Measurements from ENCODE around the gene DENND5A. TPM values are rescaled to one million over a fixed set of nuclear protein-coding genes. Genes with fewer than 3 reads are reported as not detected.

Gene DENND5A
- total and polyA plus RNA-seq, 2 of the 8 experiments (the other 6 are each of a cell fraction or from before 2014, with no cell fraction given), result 65.7 to 139 TPM

DNA sequence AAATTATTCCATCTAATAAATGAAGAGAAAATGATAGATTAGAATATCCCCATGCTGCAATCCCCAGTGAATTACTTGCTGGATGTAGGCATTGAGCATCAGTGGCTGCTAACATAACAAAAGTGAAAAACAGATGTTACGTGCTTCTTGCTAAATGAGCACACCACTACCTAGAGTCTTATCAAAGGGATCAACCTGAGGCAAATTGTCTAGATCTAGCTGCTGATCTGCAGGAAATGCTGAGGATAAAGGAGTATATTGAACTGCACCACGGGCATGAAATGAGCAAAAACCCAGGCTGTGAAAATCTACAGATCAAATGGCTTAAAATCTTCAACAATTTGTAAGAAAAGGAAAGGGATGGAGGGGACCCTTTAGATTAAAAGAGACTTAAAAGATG, 128.4 kb downstream of the DENND5A start:
- no peak for FAIRE-seq
- H2BK20ac ChIP-seq (ENCODE audit: low read length), result no peak overlapping the region
- H2AK5ac ChIP-seq (ENCODE audit: low read depth, low read length), result no peak overlapping the region
- no peak overlapping the region for H3K4ac ChIP-seq (replicated peaks; ENCODE audit: insufficient read length, low read depth, low read length)
- no peak overlapping the region for H3K27ac ChIP-seq (ENCODE audit: low read depth, low read length)
- H3K36me3 ChIP-seq (ENCODE audit: control insufficient read depth in 2 of 4, insufficient read depth in 4 of 4, low read length in 3 of 4), result peaks cover 6 to 25% (median 18%) of the 10 kb centered on the region in 4 experiments; a peak in 6 of 8 replicates
- no peak overlapping the region for H3K4me2 ChIP-seq (ENCODE audit: insufficient read depth in 1 of 2, low read depth in 2 of 2, low read length in 2 of 2)
- no peak overlapping the region for H3K56ac ChIP-seq (replicated peaks; ENCODE audit: insufficient read length, low read depth, low read length)
- no peak overlapping the region for H2BK5ac ChIP-seq (ENCODE audit: low read depth, low read length)
- H2BK120ac ChIP-seq (replicated peaks; ENCODE audit: low read depth, low read length), result no peak overlapping the region
- no peak overlapping the region for H2AFZ ChIP-seq (ENCODE audit: low read length)
- no peak overlapping the region for H4K8ac ChIP-seq (ENCODE audit: extremely low read depth, insufficient read depth, low read length)
- no peak overlapping the region for H2BK15ac ChIP-seq (ENCODE audit: low read length)
- H3K9ac ChIP-seq (replicated peaks in 1 of 4; ENCODE audit: extremely low read depth in 1 of 4, low read depth in 3 of 4, low read length in 3 of 4), result no peak overlapping the region
- CTCF ChIA-PET (ENCODE audit: partially characterized antibody), result interaction anchor here (1.0 to 7.4 kb wide), 24 partner anchors 11 to 370 kb away, joined by 3 to 68 read pairs (median 8); no protein-coding TSS in a partner anchor
- 94% methylated on average over 2 of the region's 2 CpGs; no CpG with 5 or more reads in 1 of the 2 experiments for WGBS, 2 experiments (ENCODE audit: extremely low coverage in 1 of 2, insufficient coverage in 1 of 2, insufficient read length in 1 of 2, insufficient replicate concordance in 2 of 2, low coverage in 1 of 2, low lambda C conversion rate in 2 of 2, missing lambda C conversion rate in 1 of 2)
- no peaks in the 10 kb centered on the region for H3K79me2 ChIP-seq (ENCODE audit: control insufficient read depth in 1 of 2, insufficient read depth in 2 of 2, low read length in 2 of 2)
- H3K4me1 ChIP-seq (replicated peaks in 1 of 4; ENCODE audit: control insufficient read depth in 3 of 4, insufficient read depth in 4 of 4, low read length in 3 of 4), result peaks cover 0 to 12% (median 2%) of the 10 kb centered on the region in 4 experiments; a peak in 3 of 7 replicates
- no peak overlapping the region for H4K91ac ChIP-seq (replicated peaks; ENCODE audit: insufficient read length, low read length)
- no peaks in the 10 kb centered on the region for H3K79me1 ChIP-seq (ENCODE audit: low read depth, low read length)
- H3K23me2 ChIP-seq (ENCODE audit: low read depth, low read length), result no peaks in the 10 kb centered on the region
- no peak overlapping the region for H3K23ac ChIP-seq (ENCODE audit: insufficient read length)
- H3K14ac ChIP-seq (ENCODE audit: insufficient read length), result no peak overlapping the region
- H3K27me3 ChIP-seq (replicated peaks in 1 of 4; ENCODE audit: control insufficient read depth in 3 of 4, extremely low read depth in 1 of 4, insufficient read depth in 3 of 4, low read length in 3 of 4), result no peaks in the 10 kb centered on the region
- peaks cover 0 to 3% of the 10 kb centered on the region in 2 experiments for H4K20me1 ChIP-seq (replicated peaks in 1 of 2; ENCODE audit: control insufficient read depth in 1 of 2, insufficient read depth in 2 of 2, low read length in 2 of 2)
- no peaks in the 10 kb centered on the region for H3K9me3 ChIP-seq (ENCODE audit: insufficient read depth in 2 of 2, low read depth in 1 of 2, low read length in 1 of 2)
- POLR2A ChIA-PET (ENCODE audit: partially characterized antibody), result interaction anchor here (1.5 kb wide), 1 partner anchor 120 kb away, joined by 3 read pairs; no protein-coding TSS in a partner anchor
- no peak for DNase-seq (ENCODE audit: low read depth in 1 of 2, low spot score in 2 of 2)
- H3K18ac ChIP-seq (ENCODE audit: extremely low read depth, low read length), result no peak overlapping the region
- no peak overlapping the region for H3K4me3 ChIP-seq (ENCODE audit: extremely low read depth in 1 of 4, insufficient read depth in 2 of 4, low read depth in 3 of 4, low read length in 4 of 4)
- no peak overlapping the region for H2BK12ac ChIP-seq (ENCODE audit: low read depth, low read length)
- H4K5ac ChIP-seq (ENCODE audit: insufficient read length, low read depth, low read length), result no peak overlapping the region
- TF ChIP-seq SIX5 (IDR thresholded peaks at IDR 0.05; ENCODE audit: low read depth, low read length) (no peak), BACH1 (IDR thresholded peaks at IDR 0.05; ENCODE audit: low read length) (no peak), CHD2 (IDR thresholded peaks at IDR 0.05; ENCODE audit: low read length) (no peak), PHF8 (conservative IDR thresholded peaks at IDR 0.05; ENCODE audit: low read depth, low read length) (no peak), NANOG (IDR thresholded peaks at IDR 0.05; ENCODE audit: insufficient read depth, low read depth, low read length, poor library complexity, severe bottlenecking) (no peak), MAFK (IDR thresholded peaks at IDR 0.05; ENCODE audit: low read depth, low read length) (no peak), RAD21 (IDR thresholded peaks at IDR 0.05 in 1 of 2, conservative IDR thresholded peaks at IDR 0.05 in 1 of 2; ENCODE audit: low read depth in 2 of 2, low read length in 2 of 2) (no peak)
- TF ChIP-seq, protein P1, sequence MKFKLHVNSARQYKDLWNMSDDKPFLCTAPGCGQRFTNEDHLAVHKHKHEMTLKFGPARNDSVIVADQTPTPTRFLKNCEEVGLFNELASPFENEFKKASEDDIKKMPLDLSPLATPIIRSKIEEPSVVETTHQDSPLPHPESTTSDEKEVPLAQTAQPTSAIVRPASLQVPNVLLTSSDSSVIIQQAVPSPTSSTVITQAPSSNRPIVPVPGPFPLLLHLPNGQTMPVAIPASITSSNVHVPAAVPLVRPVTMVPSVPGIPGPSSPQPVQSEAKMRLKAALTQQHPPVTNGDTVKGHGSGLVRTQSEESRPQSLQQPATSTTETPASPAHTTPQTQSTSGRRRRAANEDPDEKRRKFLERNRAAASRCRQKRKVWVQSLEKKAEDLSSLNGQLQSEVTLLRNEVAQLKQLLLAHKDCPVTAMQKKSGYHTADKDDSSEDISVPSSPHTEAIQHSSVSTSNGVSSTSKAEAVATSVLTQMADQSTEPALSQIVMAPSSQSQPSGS (IDR thresholded peaks at IDR 0.05; ENCODE audit: low read length), result no peak
- TF ChIP-seq, protein P2, sequence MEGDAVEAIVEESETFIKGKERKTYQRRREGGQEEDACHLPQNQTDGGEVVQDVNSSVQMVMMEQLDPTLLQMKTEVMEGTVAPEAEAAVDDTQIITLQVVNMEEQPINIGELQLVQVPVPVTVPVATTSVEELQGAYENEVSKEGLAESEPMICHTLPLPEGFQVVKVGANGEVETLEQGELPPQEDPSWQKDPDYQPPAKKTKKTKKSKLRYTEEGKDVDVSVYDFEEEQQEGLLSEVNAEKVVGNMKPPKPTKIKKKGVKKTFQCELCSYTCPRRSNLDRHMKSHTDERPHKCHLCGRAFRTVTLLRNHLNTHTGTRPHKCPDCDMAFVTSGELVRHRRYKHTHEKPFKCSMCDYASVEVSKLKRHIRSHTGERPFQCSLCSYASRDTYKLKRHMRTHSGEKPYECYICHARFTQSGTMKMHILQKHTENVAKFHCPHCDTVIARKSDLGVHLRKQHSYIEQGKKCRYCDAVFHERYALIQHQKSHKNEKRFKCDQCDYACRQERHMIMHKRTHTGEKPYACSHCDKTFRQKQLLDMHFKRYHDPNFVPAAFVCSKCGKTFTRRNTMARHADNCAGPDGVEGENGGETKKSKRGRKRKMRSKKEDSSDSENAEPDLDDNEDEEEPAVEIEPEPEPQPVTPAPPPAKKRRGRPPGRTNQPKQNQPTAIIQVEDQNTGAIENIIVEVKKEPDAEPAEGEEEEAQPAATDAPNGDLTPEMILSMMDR (IDR thresholded peaks at IDR 0.05; ENCODE audit: control extremely low read depth in 1 of 3, insufficient read depth in 1 of 3, low read depth in 1 of 3, low read length in 3 of 3), result no peak

Measured in H1 (cell line).